Esophagus muscularis mucosa (tissue), 4 donors: ENCODE measurements around the gene PDLIM5.

Experiments
- EP300 ChIP-seq: sonication (generic); formaldehyde crosslinking; IDR thresholded peaks from one replicate; pipeline ENCODE4 v1.6.1; 2017; ENCODE audit warnings: antibody characterized with exemption
- POLR2A ChIP-seq: fragments of 450-650 bp; IDR thresholded peaks from one replicate; pipeline ENCODE4 v1.6.1; 2017; ENCODE audit warnings: antibody characterized with exemption, moderate library complexity, mild to moderate bottlenecking, low read depth
- POLR2AphosphoS5 ChIP-seq, 2 donors: sonication (generic); formaldehyde crosslinking; IDR thresholded peaks; one replicate each; pipeline ENCODE4 v1.6.1; 2017; ENCODE audit warnings: antibody characterized with exemption in 2 of 2
- TF ChIP-seq, protein P1 (sequence below), 3 experiments: fragments of 200-600 bp in 2 of 3; fragments of 450-650 bp in 1 of 3; sonication (generic) in 2 of 3; IDR thresholded peaks; one replicate each; pipeline ENCODE4 v1.5.1; 2017 to 2019; ENCODE audit warnings: antibody characterized with exemption in 3 of 3, mild to moderate bottlenecking in 2 of 3, moderate library complexity in 1 of 3

DNA sequence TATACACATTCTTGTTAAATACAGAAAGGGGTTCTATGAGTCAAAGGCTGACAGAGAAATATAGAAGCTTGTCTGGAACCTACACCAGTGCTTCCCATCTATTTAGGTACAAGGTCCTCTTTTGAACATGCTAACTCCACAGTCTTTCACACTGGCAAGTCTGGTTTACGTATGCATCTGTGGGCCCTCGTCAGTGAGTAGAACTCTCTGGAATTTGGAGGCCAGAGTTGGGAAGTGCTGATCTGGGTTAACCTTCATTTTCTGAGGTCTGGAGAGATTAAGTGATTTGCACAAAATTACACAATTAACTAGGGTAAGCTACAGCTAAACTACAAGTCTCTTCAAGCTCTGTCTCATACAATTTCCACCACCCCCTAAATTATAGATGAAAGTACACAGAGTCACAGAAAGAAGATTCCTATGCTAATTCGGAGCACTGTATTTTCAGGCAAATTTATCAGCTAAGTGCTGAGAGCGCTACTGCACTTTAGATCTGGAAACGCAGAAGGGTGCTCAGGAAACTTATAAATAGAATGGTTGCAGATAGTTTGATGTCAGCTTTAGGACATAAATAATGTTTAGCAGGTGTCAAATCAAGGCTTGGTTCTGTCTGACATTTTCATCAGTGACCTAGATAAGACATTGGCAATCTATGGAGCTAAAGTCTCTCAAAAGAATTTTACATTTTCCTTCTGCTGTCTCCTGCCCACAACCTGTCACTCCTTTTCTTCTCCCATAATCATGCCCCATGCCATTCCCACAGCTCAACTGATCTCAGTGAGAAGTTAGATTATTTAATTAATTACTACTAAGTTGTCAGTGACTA, 43.0 kb upstream of the PDLIM5 start:
- TF ChIP-seq, protein P1, sequence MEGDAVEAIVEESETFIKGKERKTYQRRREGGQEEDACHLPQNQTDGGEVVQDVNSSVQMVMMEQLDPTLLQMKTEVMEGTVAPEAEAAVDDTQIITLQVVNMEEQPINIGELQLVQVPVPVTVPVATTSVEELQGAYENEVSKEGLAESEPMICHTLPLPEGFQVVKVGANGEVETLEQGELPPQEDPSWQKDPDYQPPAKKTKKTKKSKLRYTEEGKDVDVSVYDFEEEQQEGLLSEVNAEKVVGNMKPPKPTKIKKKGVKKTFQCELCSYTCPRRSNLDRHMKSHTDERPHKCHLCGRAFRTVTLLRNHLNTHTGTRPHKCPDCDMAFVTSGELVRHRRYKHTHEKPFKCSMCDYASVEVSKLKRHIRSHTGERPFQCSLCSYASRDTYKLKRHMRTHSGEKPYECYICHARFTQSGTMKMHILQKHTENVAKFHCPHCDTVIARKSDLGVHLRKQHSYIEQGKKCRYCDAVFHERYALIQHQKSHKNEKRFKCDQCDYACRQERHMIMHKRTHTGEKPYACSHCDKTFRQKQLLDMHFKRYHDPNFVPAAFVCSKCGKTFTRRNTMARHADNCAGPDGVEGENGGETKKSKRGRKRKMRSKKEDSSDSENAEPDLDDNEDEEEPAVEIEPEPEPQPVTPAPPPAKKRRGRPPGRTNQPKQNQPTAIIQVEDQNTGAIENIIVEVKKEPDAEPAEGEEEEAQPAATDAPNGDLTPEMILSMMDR (IDR thresholded peaks at IDR 0.05), result no peak
- TF ChIP-seq POLR2AphosphoS5 (IDR thresholded peaks at IDR 0.05) (no peak), EP300 (no peak), POLR2A (no peak)
